Esophagus muscularis mucosa (tissue), 3 donors: ENCODE measurements around the gene GJC2.

ENCODE experiments used
- CTCF ChIP-seq, 3 experiments: fragments of 200-600 bp in 2 of 3; fragments of 450-650 bp in 1 of 3; sonication (generic) in 2 of 3; IDR thresholded peaks; one replicate each; pipeline ENCODE4 v1.5.1; 2017 to 2019; ENCODE audit warnings: antibody characterized with exemption in 3 of 3, mild to moderate bottlenecking in 2 of 3, moderate library complexity in 1 of 3
- POLR2A ChIP-seq: fragments of 450-650 bp; IDR thresholded peaks from one replicate; pipeline ENCODE4 v1.6.1; 2017; ENCODE audit warnings: antibody characterized with exemption, moderate library complexity, mild to moderate bottlenecking, low read depth

- no peak for TF ChIP-seq POLR2A
- no peak for TF ChIP-seq CTCF (IDR thresholded peaks at IDR 0.05)
Observed at GRCh38 chr1:228178737-228179684, 29.3 kb downstream of the GJC2 start.
